Esophagus squamous epithelium (tissue), 4 donors: Measurements from ENCODE around the gene DENND6B.

Source experiments
- POLR2A ChIP-seq, 4 donors: fragments of 450-650 bp; IDR thresholded peaks; one replicate each; pipeline ENCODE4 v1.6.1; 2017; ENCODE audit warnings: antibody characterized with exemption in 4 of 4, mild to moderate bottlenecking in 4 of 4, moderate library complexity in 3 of 4
- TF ChIP-seq, protein P1 (sequence below), 6 experiments: fragments of 450-650 bp in 4 of 6; fragments of 200-600 bp in 2 of 6; sonication (generic) in 2 of 6; IDR thresholded peaks; one replicate each; pipeline ENCODE4 v1.5.1; 2016 to 2019; ENCODE audit warnings: antibody characterized with exemption in 6 of 6, mild to moderate bottlenecking in 4 of 6, moderate library complexity in 4 of 6

DNA sequence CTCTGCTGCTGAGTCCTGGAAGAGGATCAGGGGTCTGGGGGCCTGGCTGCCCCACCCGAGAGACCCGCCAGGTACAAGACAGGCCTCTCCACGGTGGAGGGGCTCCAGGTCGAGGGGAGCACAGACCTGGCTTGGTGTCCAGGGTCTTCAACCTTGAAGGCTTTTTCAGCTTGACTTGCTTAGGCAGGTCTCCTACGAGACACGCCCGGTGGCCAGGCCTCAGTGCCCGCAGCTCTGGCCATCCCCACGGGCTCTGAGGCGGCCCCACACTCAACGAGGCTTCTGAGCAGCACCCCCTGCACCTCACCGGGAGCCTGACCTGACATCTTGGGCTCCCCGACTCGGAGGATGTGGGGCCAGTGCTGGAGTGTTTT, 12.7 kb downstream of the DENND6B start:
- TF ChIP-seq POLR2A (IDR thresholded peaks at IDR 0.05), result no peak
- TF ChIP-seq, protein P1, sequence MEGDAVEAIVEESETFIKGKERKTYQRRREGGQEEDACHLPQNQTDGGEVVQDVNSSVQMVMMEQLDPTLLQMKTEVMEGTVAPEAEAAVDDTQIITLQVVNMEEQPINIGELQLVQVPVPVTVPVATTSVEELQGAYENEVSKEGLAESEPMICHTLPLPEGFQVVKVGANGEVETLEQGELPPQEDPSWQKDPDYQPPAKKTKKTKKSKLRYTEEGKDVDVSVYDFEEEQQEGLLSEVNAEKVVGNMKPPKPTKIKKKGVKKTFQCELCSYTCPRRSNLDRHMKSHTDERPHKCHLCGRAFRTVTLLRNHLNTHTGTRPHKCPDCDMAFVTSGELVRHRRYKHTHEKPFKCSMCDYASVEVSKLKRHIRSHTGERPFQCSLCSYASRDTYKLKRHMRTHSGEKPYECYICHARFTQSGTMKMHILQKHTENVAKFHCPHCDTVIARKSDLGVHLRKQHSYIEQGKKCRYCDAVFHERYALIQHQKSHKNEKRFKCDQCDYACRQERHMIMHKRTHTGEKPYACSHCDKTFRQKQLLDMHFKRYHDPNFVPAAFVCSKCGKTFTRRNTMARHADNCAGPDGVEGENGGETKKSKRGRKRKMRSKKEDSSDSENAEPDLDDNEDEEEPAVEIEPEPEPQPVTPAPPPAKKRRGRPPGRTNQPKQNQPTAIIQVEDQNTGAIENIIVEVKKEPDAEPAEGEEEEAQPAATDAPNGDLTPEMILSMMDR (IDR thresholded peaks at IDR 0.05), result no peak
